GM19025 (cell line): Measurements from ENCODE around the gene PICALM.

ENCODE experiments used
- ATAC-seq: cut with Tn5 transposase; IDR thresholded peaks from one replicate; pipeline ENCODE4 v1.9.1; 2021; ENCODE audit warnings: mild to moderate bottlenecking, low read depth, moderate library complexity; ENCODE audit not compliant: unreplicated experiment

The PICALM gene

GRCh38 chr11:86081455-86081854, 12.6 kb upstream of the PICALM start:
- no peak for ATAC-seq

- ATAC-seq, result no peak
These were observed 10.5 kb upstream of the PICALM start for GRCh38 chr11:86079421-86079820.

GRCh38 chr11:86073948-86074347, 5.1 kb upstream of the PICALM start:
- no peak for ATAC-seq

- no peak for ATAC-seq
These were observed 3.3 kb upstream of the PICALM start for GRCh38 chr11:86072211-86072610.

GRCh38 chr11:86070142-86071056, 1.5 kb upstream of the PICALM start:
- no peak for ATAC-seq

- peak; percentile 8 for ATAC-seq
These were observed 671 bp upstream of the PICALM start for GRCh38 chr11:86069408-86070101.

- peak; percentile 1 for ATAC-seq
These were observed 579 bp downstream of the PICALM start for GRCh38 chr11:86068138-86068871.

- ATAC-seq, result no peak
These were observed 1.1 kb downstream of the PICALM start for GRCh38 chr11:86067851-86068137.

GRCh38 chr11:86067009-86067850, 1.7 kb downstream of the PICALM start:
- no peak for ATAC-seq

GRCh38 chr11:86066657-86067008, 2.3 kb downstream of the PICALM start:
- no peak for ATAC-seq

- ATAC-seq, result no peak
These were observed 2.9 kb downstream of the PICALM start for GRCh38 chr11:86066033-86066432.

- ATAC-seq, result no peak
These were observed 4.6 kb downstream of the PICALM start for GRCh38 chr11:86064220-86064803.

- ATAC-seq, result no peak
These were observed 5.3 kb downstream of the PICALM start for GRCh38 chr11:86063536-86063935.

GRCh38 chr11:86062719-86063118, 6.2 kb downstream of the PICALM start:
- ATAC-seq, result no peak

GRCh38 chr11:86061483-86062205, 7.2 kb downstream of the PICALM start:
- ATAC-seq, result no peak

GRCh38 chr11:86060544-86060943, 8.3 kb downstream of the PICALM start:
- no peak for ATAC-seq

- no peak for ATAC-seq
These were observed 10.5 kb downstream of the PICALM start for GRCh38 chr11:86058360-86058759.

GRCh38 chr11:86056351-86056854, 12.5 kb downstream of the PICALM start:
- no peak for ATAC-seq
